ENCODE measurements around the gene HS2ST1. TPM values are rescaled to one million over a fixed set of nuclear protein-coding genes. Genes with fewer than 3 reads are reported as not detected.
A peak's percentile ranks its signal among the peaks of the same experiment; 100 is the strongest.
"Not testable (repeated sequence)": the region's sequence is repeated elsewhere in the genome, so short reads cannot be mapped to it uniquely, and the experiment has no call there.

Gene HS2ST1
- total RNA-seq: 10 to 100 TPM; 11.3 to 20.3 TPM
- polyA plus RNA-seq: 1 to 10 TPM; 4.1 to 6.3 TPM
- long read RNA-seq, donor 1, full-length matches to known transcripts: 5 of 9 reads
- long read RNA-seq, donor 1, partial matches to known transcripts: 1 of 9 reads
- long read RNA-seq, donor 1, other reads (novel, unspliced or antisense): 3 of 9 reads
- long read RNA-seq, donor 2, full-length matches to known transcripts: 6 of 9 reads
- long read RNA-seq, donor 2, partial matches to known transcripts: 0 of 9 reads
- long read RNA-seq, donor 2, other reads (novel, unspliced or antisense): 3 of 9 reads

DNA sequence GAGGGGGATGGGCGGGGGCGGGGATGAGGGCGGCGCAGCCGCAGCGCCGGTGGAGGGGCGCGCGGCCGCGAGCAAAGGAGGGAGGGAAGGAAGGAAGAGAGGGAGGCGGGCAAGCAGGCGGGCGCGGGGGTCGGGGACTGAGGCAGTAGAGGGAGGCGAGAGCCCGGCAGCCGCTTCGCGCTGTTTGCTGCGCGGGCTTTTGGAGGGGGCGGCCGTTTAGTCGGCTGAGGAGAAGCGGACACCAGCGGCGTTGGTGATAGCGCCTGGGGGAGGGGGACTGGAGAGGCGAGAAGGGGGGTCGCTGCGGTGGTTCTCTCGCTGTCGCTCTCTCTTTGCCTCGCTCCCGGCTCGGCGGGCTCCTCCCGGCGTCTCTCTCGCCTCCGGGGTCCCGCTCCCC is at the start of gene HS2ST1:
TSS of gene HS2ST1 (plus strand) at position 35 of the 397 bp plus-strand sequence.
- ATAC-seq (ENCODE audit: low FRiP score) (no peak), DNase-seq (no peak)
- Histone ChIP-seq H3K4me3 (ENCODE audit: low read length in 2 of 2) (peak within 1 kb of the TSS; percentile 96 to 100), H3K27me3 (ENCODE audit: control insufficient read depth in 1 of 2, insufficient read depth in 2 of 2, low read length in 1 of 2) (no peaks in the 10 kb centered on the region), H3K36me3 (ENCODE audit: control insufficient read depth in 1 of 2, insufficient read depth in 2 of 2, low read length in 1 of 2) (no peaks in the 10 kb centered on the region), H3K9me3 (ENCODE audit: control insufficient read depth, low read length) (no peaks in the 10 kb centered on the region), H3K27ac (ENCODE audit: low read depth in 1 of 2, low read length in 2 of 2) (peak within 1 kb of the TSS; percentile 53 to 61), H3K4me1 (ENCODE audit: control insufficient read depth in 1 of 2, insufficient read depth in 2 of 2, low read length in 2 of 2) (peaks cover 1 to 5% of the 10 kb centered on the region in 2 donors)
- intact Hi-C loops (cut with DNase I): loop anchor here (1.0 to 10.0 kb wide), 3 partner anchors 127 to 210 kb away; partner anchors contain the start of gene SH3GLB1 (in 2 of the 2)
- 0% methylated on average over 5 to 45 of the region's 45 CpGs for WGBS, 2 donors

DNA sequence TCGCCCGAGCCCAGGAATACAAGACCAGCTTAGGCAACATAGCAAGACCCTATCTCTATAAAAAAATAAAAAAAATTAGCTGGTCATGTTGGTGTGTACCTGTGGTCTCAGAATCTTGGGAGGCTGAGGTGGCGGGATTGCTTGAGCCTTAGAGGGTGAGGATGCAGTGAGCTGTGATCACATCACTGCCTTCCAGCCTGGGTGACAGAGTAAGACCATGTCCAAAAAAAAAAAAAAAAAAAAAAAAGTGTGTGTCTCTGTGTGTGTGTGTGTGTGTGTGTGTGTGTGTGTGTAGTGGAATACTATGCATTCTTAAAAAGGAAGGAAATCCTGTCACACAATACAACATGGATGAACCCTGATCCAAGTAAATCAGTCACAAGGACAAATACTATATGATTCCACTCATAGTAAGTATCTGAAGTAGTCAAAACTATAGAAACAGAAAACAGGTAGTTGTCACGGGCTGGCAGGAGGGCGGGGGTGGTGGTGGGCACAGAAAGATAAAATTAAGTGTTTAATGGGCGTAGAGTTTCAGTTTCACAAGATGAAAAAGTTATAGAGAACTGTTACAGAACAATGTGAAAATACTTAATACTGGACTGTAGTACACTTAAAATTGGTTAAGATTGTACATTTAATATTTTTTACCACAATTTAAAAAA is 48.3 kb upstream of the HS2ST1 start:
- ATAC-seq (ENCODE audit: low FRiP score): no peak
- whole genome bisulfite sequencing, 2 donors: 95 to 96% methylated on average over 6 of the region's 6 CpGs
- intact Hi-C loops (cut with DNase I): no loop called here
- Histone ChIP-seq H3K27ac (ENCODE audit: low read depth in 1 of 2, low read length in 2 of 2) (no peak overlapping the region), H3K4me1 (ENCODE audit: control insufficient read depth in 1 of 2, insufficient read depth in 2 of 2, low read length in 2 of 2) (no peaks in the 10 kb centered on the region), H3K9me3 (ENCODE audit: control insufficient read depth, low read length) (no peaks in the 10 kb centered on the region), H3K36me3 (ENCODE audit: control insufficient read depth in 1 of 2, insufficient read depth in 2 of 2, low read length in 1 of 2) (no peaks in the 10 kb centered on the region), H3K27me3 (ENCODE audit: control insufficient read depth in 1 of 2, insufficient read depth in 2 of 2, low read length in 1 of 2) (no peaks in the 10 kb centered on the region), H3K4me3 (ENCODE audit: low read length in 2 of 2) (no peak overlapping the region)
- no peak for DNase-seq

DNA sequence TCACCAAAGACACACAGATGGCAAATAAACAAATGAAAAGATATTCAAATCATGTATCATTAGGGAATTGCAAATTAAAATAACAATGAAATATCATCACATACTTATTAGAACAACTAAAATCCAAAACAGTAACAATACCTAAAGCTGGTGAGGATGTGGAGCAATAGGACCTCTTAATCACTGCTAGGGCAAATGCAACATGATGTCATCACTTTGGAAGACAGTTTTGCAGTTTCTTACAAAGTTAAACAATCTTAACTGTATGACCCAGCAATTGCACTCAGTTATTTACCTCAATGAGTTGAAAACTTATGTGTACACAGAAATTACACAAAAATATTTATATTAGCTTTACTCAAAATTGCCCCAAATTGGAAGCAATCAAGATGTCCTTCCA is 47.8 kb upstream of the HS2ST1 start:
- Histone ChIP-seq H3K9me3 (ENCODE audit: control insufficient read depth, low read length) (no peaks in the 10 kb centered on the region), H3K36me3 (ENCODE audit: control insufficient read depth in 1 of 2, insufficient read depth in 2 of 2, low read length in 1 of 2) (no peaks in the 10 kb centered on the region), H3K4me1 (ENCODE audit: control insufficient read depth in 1 of 2, insufficient read depth in 2 of 2, low read length in 2 of 2) (no peaks in the 10 kb centered on the region), H3K27ac (ENCODE audit: low read depth in 1 of 2, low read length in 2 of 2) (no peak overlapping the region), H3K27me3 (ENCODE audit: control insufficient read depth in 1 of 2, insufficient read depth in 2 of 2, low read length in 1 of 2) (no peaks in the 10 kb centered on the region), H3K4me3 (ENCODE audit: low read length in 2 of 2) (no peak overlapping the region)
- no peak for ATAC-seq (ENCODE audit: low FRiP score)
- intact Hi-C loops (cut with DNase I): no loop called here
- no peak for DNase-seq

DNA sequence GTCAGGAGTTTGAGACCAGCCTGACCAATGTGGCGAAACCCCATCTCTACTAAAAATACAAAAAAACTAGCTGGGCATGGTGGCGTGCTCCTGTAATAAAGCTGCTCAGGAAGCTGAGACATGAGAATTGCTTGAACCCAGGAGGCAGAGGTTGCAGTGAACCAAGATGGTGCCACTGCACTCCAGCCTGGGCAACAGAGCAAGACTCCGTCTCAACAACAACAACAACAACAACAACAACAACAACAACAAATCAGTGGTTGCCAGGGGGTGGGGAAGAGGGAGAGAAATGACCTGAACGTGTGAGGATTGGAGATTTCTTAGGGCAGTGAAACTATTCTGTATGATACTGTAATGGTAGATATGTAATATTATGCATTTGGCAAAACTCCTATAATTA is 47.2 kb upstream of the HS2ST1 start:
- DNase-seq; H3K27me3 ChIP-seq (ENCODE audit: control insufficient read depth in 1 of 2, insufficient read depth in 2 of 2, low read length in 1 of 2); ATAC-seq (ENCODE audit: low FRiP score); H3K9me3 ChIP-seq (ENCODE audit: control insufficient read depth, low read length); H3K27ac ChIP-seq (ENCODE audit: low read depth in 1 of 2, low read length in 2 of 2); H3K4me3 ChIP-seq (ENCODE audit: low read length in 2 of 2); H3K36me3 ChIP-seq (ENCODE audit: control insufficient read depth in 1 of 2, insufficient read depth in 2 of 2, low read length in 1 of 2); intact Hi-C loops (cut with DNase I); H3K4me1 ChIP-seq (ENCODE audit: control insufficient read depth in 1 of 2, insufficient read depth in 2 of 2, low read length in 2 of 2): not testable (repeated sequence)
- 93 to 97% methylated on average over 4 of the region's 4 CpGs for WGBS, 2 donors

DNA sequence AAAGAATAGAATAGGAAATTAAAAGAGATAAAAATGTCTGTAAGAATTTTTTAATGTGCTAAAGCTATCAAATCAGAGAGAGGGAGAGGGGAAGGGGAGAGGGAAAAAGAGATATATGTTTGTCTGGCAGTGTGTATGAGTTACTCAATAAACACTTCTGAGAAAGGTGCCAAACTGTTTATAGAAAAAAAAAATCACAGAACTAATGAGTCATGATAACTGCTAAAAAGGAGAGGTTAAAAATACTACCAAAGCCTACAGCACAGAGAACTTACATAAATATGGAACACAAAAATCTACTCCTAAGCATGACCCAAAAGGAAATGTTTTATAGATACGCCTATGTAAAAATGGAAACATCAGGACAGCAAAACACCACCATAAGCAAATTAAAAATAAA is 46.0 kb upstream of the HS2ST1 start:
- DNase-seq (no peak), ATAC-seq (ENCODE audit: low FRiP score) (no peak)
- H3K27ac ChIP-seq (ENCODE audit: low read depth in 1 of 2, low read length in 2 of 2): no peak overlapping the region
- WGBS, 2 donors: 66 to 73% methylated on average over 1 of the region's 1 CpG
- H3K9me3 ChIP-seq (ENCODE audit: control insufficient read depth, low read length): no peaks in the 10 kb centered on the region
- no peaks in the 10 kb centered on the region for H3K27me3 ChIP-seq (ENCODE audit: control insufficient read depth in 1 of 2, insufficient read depth in 2 of 2, low read length in 1 of 2)
- H3K4me3 ChIP-seq (ENCODE audit: low read length in 2 of 2): no peak overlapping the region
- H3K36me3 ChIP-seq (ENCODE audit: control insufficient read depth in 1 of 2, insufficient read depth in 2 of 2, low read length in 1 of 2): no peaks in the 10 kb centered on the region
- H3K4me1 ChIP-seq (ENCODE audit: control insufficient read depth in 1 of 2, insufficient read depth in 2 of 2, low read length in 2 of 2): no peaks in the 10 kb centered on the region
- intact Hi-C loops (cut with DNase I): no loop called here

DNA sequence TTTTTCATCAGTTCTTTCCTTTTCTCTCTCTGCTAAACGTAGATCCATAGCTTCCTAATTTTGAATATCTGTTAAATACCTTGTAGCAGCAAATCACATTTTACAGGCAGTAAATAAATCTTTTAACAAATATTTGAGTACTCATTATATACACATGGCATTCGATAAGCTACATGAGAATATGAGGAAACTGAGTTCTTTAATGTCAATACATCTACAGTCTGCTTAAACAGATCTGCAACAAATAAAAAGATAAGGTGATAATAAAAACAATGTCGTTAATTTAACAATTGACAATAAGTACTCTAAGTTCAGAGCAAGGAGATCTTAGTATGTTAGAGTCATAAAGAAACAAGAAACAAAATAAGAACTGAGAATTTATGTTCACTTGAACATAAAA is 43.4 kb upstream of the HS2ST1 start:
- H3K27me3 ChIP-seq (ENCODE audit: control insufficient read depth in 1 of 2, insufficient read depth in 2 of 2, low read length in 1 of 2): no peaks in the 10 kb centered on the region
- ATAC-seq (ENCODE audit: low FRiP score) (no peak), DNase-seq (no peak)
- H3K27ac ChIP-seq (ENCODE audit: low read depth in 1 of 2, low read length in 2 of 2): no peak overlapping the region
- H3K4me3 ChIP-seq (ENCODE audit: low read length in 2 of 2): no peak overlapping the region
- no peaks in the 10 kb centered on the region for H3K4me1 ChIP-seq (ENCODE audit: control insufficient read depth in 1 of 2, insufficient read depth in 2 of 2, low read length in 2 of 2)
- WGBS, 2 donors: 92 to 94% methylated on average over 3 of the region's 3 CpGs
- H3K36me3 ChIP-seq (ENCODE audit: control insufficient read depth in 1 of 2, insufficient read depth in 2 of 2, low read length in 1 of 2): no peaks in the 10 kb centered on the region
- intact Hi-C loops (cut with DNase I): no loop called here
- no peaks in the 10 kb centered on the region for H3K9me3 ChIP-seq (ENCODE audit: control insufficient read depth, low read length)

DNA sequence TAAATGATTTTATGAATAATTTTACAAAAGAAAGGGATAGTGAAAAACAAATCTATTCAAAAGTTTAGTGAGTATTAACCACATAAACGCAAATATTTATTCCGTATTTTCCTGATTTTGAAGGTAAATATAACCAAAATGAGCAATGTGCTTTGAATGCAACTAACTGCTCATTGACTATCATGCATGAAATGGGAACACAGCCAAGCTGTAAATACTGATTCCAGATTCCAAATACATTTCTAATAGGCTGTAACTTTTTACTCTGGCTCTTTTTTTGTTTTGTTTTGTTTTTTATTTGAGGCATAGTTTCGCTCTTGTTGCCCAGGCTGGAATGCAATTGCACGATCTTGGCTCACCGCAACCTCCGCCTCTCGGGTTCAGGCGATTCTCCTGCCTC is 42.3 kb upstream of the HS2ST1 start:
- no peaks in the 10 kb centered on the region for H3K9me3 ChIP-seq (ENCODE audit: control insufficient read depth, low read length)
- H3K27me3 ChIP-seq (ENCODE audit: control insufficient read depth in 1 of 2, insufficient read depth in 2 of 2, low read length in 1 of 2): no peaks in the 10 kb centered on the region
- H3K4me1 ChIP-seq (ENCODE audit: control insufficient read depth in 1 of 2, insufficient read depth in 2 of 2, low read length in 2 of 2): no peaks in the 10 kb centered on the region
- no peak overlapping the region for H3K27ac ChIP-seq (ENCODE audit: low read depth in 1 of 2, low read length in 2 of 2)
- DNase-seq (no peak), ATAC-seq (ENCODE audit: low FRiP score) (no peak)
- intact Hi-C loops (cut with DNase I): no loop called here
- H3K4me3 ChIP-seq (ENCODE audit: low read length in 2 of 2): no peak overlapping the region
- H3K36me3 ChIP-seq (ENCODE audit: control insufficient read depth in 1 of 2, insufficient read depth in 2 of 2, low read length in 1 of 2): no peaks in the 10 kb centered on the region
- 95 to 96% methylated on average over 8 of the region's 8 CpGs for WGBS, 2 donors

DNA sequence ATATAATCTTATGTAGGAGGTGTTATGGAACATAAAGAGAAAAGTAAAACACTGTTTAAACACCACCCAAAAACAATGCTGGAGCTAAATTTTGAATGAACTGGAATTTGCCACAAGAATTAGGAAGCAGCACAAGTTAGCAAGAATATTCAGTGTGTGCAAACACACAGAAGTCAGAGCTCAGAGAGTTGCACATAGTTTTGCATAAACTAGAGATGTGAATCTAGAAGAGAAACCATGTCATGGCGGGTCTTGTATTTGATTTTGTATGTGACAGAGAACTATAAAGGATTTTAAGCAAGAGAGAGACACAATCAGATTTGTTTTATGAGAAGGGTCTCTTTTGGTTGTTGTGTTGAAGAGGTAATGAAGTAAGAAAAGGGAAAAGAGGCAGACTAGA is 38.7 kb upstream of the HS2ST1 start:
- 95% methylated on average over 1 of the region's 1 CpG for WGBS, 2 donors
- Histone ChIP-seq H3K4me3 (ENCODE audit: low read length in 2 of 2) (no peak overlapping the region), H3K27me3 (ENCODE audit: control insufficient read depth in 1 of 2, insufficient read depth in 2 of 2, low read length in 1 of 2) (no peaks in the 10 kb centered on the region), H3K4me1 (ENCODE audit: control insufficient read depth in 1 of 2, insufficient read depth in 2 of 2, low read length in 2 of 2) (no peaks in the 10 kb centered on the region), H3K36me3 (ENCODE audit: control insufficient read depth in 1 of 2, insufficient read depth in 2 of 2, low read length in 1 of 2) (no peaks in the 10 kb centered on the region), H3K27ac (ENCODE audit: low read depth in 1 of 2, low read length in 2 of 2) (no peak overlapping the region), H3K9me3 (ENCODE audit: control insufficient read depth, low read length) (no peaks in the 10 kb centered on the region)
- intact Hi-C loops (cut with DNase I): no loop called here
- DNase-seq (no peak), ATAC-seq (ENCODE audit: low FRiP score) (no peak)

DNA sequence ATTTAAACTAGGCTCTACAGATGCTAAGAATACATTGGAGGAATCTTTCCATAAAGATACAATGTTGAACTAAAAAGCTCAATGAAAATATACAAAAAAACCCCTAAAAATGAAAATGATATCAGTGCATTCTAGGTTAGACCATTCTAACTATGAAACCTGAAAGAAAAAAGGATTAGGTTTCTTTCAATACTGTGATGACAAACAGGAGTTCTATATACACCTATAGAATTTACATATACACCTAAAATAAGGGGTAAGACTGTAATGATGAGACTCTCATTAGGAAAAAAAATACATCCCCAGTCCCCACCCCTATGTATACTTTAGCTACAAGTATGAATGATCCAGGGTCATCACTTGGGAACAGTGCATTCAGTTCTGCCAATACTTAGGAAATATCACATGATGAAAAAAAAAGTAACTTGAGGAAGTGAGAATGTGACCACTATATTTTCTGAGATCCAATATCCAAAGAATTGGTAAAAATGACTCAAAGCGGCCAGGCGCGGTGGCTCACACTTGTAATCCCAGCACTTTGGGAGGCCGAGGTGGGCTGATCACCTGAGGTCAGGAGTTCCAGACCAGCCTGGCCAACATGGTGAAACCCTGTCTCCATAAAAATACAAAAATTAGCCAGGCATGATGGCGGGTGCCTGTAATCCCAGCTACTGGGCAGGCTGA is 26.8 kb upstream of the HS2ST1 start:
- Histone ChIP-seq H3K4me3 (ENCODE audit: low read length in 2 of 2) (no peak overlapping the region), H3K4me1 (ENCODE audit: control insufficient read depth in 1 of 2, insufficient read depth in 2 of 2, low read length in 2 of 2) (no peaks in the 10 kb centered on the region), H3K27me3 (ENCODE audit: control insufficient read depth in 1 of 2, insufficient read depth in 2 of 2, low read length in 1 of 2) (no peaks in the 10 kb centered on the region), H3K9me3 (ENCODE audit: control insufficient read depth, low read length) (no peaks in the 10 kb centered on the region), H3K36me3 (ENCODE audit: control insufficient read depth in 1 of 2, insufficient read depth in 2 of 2, low read length in 1 of 2) (no peaks in the 10 kb centered on the region), H3K27ac (ENCODE audit: low read depth in 1 of 2, low read length in 2 of 2) (no peak overlapping the region)
- whole genome bisulfite sequencing, 2 donors: 99 to 100% methylated on average over 5 of the region's 5 CpGs
- intact Hi-C loops (cut with DNase I): no loop called here
- ATAC-seq (ENCODE audit: low FRiP score): no peak
- DNase-seq: no peak

Measured in aorta (tissue), 5 donors.